Lower leg skin (tissue), 3 donors: ENCODE measurements around the gene CLDN9.

Experiments
- CTCF ChIP-seq, 3 donors: fragments of 450-650 bp; IDR thresholded peaks; one replicate each; pipeline ENCODE4 v1.5.1; 2016; ENCODE audit warnings: antibody characterized with exemption in 3 of 3, mild to moderate bottlenecking in 3 of 3, moderate library complexity in 2 of 3
- POLR2A ChIP-seq, 2 donors: fragments of 450-650 bp; IDR thresholded peaks; one replicate each; pipeline ENCODE4 v1.6.1; 2016 to 2017; ENCODE audit warnings: antibody characterized with exemption in 2 of 2, mild to moderate bottlenecking in 1 of 2, moderate library complexity in 1 of 2

- TF ChIP-seq CTCF (IDR thresholded peaks at IDR 0.05) (no peak), POLR2A (IDR thresholded peaks at IDR 0.05) (no peak)
Observed at GRCh38 chr16:2963723-2964474, 48.8 kb upstream of the CLDN9 start, which contains the start of gene KREMEN2.
